NCI-H2081 treated with DMSO at 0.1 percent for 48 hours (cell line): ENCODE results near the gene LIMS4.
"Not testable (repeated sequence)": the region's sequence is repeated elsewhere in the genome, so short reads cannot be mapped to it uniquely, and the experiment has no call there.

Source experiments
- DNase-seq: peaks from one replicate; lab custom pipeline; 2025; lab: John Stamatoyannopoulos, UW

The LIMS4 gene

GRCh38 chr2:110449127-110449947, 23.3 kb downstream of the LIMS4 start:
- not testable (repeated sequence) for DNase-seq

GRCh38 chr2:110446644-110447043, 26.0 kb downstream of the LIMS4 start:
- not testable (repeated sequence) for DNase-seq

- not testable (repeated sequence) for DNase-seq
These were observed 29.2 kb downstream of the LIMS4 start for GRCh38 chr2:110443305-110444005.

- DNase-seq: not testable (repeated sequence)
These were observed 30.7 kb downstream of the LIMS4 start for GRCh38 chr2:110441905-110442304.

GRCh38 chr2:110434565-110434964, 38.1 kb downstream of the LIMS4 start:
- not testable (repeated sequence) for DNase-seq

GRCh38 chr2:110425725-110426124, 46.9 kb downstream of the LIMS4 start:
- DNase-seq: not testable (repeated sequence)

GRCh38 chr2:110424421-110424820, 48.2 kb downstream of the LIMS4 start:
- not testable (repeated sequence) for DNase-seq

- DNase-seq: not testable (repeated sequence)
These were observed 49.0 kb downstream of the LIMS4 start for GRCh38 chr2:110423574-110423962.

- not testable (repeated sequence) for DNase-seq
These were observed 49.6 kb downstream of the LIMS4 start for GRCh38 chr2:110422852-110423573.

- not testable (repeated sequence) for DNase-seq
These were observed 51.8 kb downstream of the LIMS4 start for GRCh38 chr2:110420641-110421354.

- not testable (repeated sequence) for DNase-seq
These were observed 65.5 kb downstream of the LIMS4 start for GRCh38 chr2:110407142-110407541.

- DNase-seq: not testable (repeated sequence)
These were observed 67.6 kb downstream of the LIMS4 start for GRCh38 chr2:110404988-110405387.

- DNase-seq: not testable (repeated sequence)
These were observed 68.4 kb downstream of the LIMS4 start for GRCh38 chr2:110404246-110404645.

GRCh38 chr2:110401001-110401618, 71.5 kb downstream of the LIMS4 start:
- not testable (repeated sequence) for DNase-seq

GRCh38 chr2:110399378-110399777, 73.2 kb downstream of the LIMS4 start:
- DNase-seq: not testable (repeated sequence)

- not testable (repeated sequence) for DNase-seq
These were observed 76.6 kb downstream of the LIMS4 start for GRCh38 chr2:110395990-110396389.
